ENCODE data around the gene APOE.
"Not testable (repeated sequence)": the region's sequence is repeated elsewhere in the genome, so short reads cannot be mapped to it uniquely, and the experiment has no call there.

The APOE gene

GRCh38 chr19:44886141-44886540, 19.5 kb upstream of the APOE start:
- DNase-seq = no peak

GRCh38 chr19:44887648-44888047, 17.9 kb upstream of the APOE start:
- DNase-seq = no peak

GRCh38 chr19:44888335-44888734, 17.3 kb upstream of the APOE start:
- DNase-seq = not testable (repeated sequence)

DNA sequence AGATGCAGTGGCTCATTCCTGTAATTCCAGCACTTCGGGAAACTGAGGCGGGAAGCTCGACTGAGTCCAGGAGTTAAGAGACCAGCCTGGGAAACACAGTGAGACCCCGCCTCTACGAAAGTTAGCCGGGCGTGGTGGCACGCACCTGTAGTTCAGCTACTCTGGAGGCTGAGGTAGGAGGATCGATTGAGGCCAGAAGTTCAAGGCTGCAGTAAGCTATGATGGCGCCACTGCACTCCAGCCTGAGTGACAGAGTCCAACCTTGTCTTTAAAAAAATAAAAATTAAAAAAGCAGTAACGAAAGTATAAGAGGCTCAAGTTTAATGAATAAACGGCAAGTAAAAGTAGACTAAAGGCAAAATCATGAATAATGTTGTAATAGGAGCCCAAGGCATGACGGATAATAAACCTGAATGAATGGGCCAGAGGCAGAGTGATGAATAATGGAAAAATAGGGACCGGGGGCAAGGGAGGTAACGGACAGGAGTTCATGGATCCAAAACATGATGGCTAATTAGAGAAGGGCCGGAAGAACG, 15.7 kb upstream of the APOE start:
- DNase-seq = no peak

- DNase-seq = peak in 3 of 4 experiments; percentile 96 to 100 (median 98)
Measured at GRCh38 chr19:44890366-44891015, 15.1 kb upstream of the APOE start.

GRCh38 chr19:44891016-44891882, 14.3 kb upstream of the APOE start, which contains the start of gene TOMM40:
TOMM40 (plus strand) TSS chr19:44891254; CDS start chr19:44891416, 162 bp downstream.
- peak in 3 of 4 experiments; percentile 100 for DNase-seq

GRCh38 chr19:44892932-44893331, 12.7 kb upstream of the APOE start:
- no peak for DNase-seq

- DNase-seq = peak in 3 of 4 experiments; percentile 24 to 57 (median 50)
Measured at GRCh38 chr19:44893332-44894051, 12.1 kb upstream of the APOE start.

GRCh38 chr19:44894052-44894400, 11.6 kb upstream of the APOE start:
- peak; percentile 39 to 76 (median 70) for DNase-seq

GRCh38 chr19:44894946-44895345, 10.7 kb upstream of the APOE start:
- DNase-seq = no peak

DNA sequence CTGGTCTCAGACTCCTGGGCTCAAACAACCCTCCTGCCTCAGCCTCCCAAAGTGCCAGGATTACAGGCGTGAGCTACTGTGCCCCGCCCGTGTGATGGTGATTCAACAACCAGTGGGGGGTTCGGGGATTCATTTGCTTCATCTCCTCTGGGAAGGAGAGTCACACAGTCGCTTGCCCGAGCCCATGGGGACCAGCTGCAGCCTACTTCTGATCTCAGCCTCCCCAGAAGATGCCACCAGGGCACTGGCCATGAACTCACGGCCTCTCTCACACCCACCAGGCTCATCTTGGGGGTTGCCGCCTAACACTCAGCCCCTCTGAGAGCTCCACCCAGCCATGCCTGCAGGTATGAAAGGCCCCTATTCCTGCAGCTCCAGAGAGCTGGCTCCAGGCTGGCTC, 7.8 kb upstream of the APOE start:
- no peak for DNase-seq

DNA sequence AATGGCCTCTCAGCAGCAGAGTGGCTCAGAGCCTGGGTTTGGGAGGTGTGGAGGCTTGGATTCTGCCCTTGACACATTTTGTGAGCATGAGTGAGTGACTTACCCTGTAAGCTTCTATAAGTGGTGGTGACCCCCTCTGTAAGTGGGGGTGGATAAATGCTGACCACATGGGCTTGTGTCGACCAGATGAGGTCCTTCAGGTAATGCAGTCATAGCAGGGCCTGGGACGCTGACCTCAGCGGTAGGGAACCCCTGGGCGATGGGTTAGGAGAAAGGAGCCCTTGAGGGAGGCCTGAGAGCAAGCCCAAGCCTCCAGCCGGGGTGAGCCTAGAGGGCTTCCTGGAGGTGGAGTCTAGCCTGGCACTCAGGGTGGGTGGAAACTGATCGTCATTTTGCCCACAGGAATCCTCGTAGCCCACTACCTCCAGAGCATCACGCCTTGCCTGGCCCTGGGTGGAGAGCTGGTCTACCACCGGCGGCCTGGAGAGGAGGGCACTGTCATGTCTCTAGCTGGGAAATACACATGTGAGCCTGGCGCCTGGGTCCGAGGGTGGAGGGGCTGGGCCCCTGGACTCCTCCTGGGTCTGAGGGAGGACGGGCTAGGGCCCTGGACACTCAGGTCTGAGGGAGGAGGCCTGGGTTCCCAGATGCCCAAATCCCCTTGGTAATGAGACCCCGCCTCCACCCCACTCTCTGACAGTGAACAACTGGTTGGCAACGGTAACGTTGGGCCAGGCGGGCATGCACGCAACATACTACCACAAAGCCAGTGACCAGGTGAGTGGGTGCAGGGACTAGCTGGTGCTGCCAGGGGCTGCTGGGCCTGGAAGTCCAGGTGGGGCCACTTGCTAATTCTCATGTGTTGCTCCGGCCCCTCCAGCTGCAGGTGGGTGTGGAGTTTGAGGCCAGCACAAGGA, 5.0 kb upstream of the APOE start:
- no peak for DNase-seq

- DNase-seq = no peak
Measured at GRCh38 chr19:44903216-44903601, 2.4 kb upstream of the APOE start.

GRCh38 chr19:44903602-44904425, 1.8 kb upstream of the APOE start:
- DNase-seq = peak; percentile 69 to 88 (median 82)

DNA sequence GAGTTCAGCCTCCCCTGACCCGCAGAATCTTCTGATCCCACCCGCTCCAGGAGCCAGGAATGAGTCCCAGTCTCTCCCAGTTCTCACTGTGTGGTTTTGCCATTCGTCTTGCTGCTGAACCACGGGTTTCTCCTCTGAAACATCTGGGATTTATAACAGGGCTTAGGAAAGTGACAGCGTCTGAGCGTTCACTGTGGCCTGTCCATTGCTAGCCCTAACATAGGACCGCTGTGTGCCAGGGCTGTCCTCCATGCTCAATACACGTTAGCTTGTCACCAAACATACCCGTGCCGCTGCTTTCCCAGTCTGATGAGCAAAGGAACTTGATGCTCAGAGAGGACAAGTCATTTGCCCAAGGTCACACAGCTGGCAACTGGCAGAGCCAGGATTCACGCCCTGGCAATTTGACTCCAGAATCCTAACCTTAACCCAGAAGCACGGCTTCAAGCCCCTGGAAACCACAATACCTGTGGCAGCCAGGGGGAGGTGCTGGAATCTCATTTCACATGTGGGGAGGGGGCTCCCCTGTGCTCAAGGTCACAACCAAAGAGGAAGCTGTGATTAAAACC, 1.1 kb upstream of the APOE start:
- DNase-seq = peak in 1 of 4 experiments; percentile 20

- no peak for DNase-seq
Measured at GRCh38 chr19:44907613-44908012, 2.0 kb downstream of the APOE start.

- no peak for DNase-seq
Measured at GRCh38 chr19:44908074-44908835, 2.7 kb downstream of the APOE start.

GRCh38 chr19:44908836-44909261, 3.3 kb downstream of the APOE start:
- peak in 1 of 4 experiments; percentile 4 for DNase-seq

- DNase-seq = no peak
Measured at GRCh38 chr19:44909775-44910174, 4.2 kb downstream of the APOE start.

- not testable (repeated sequence) for DNase-seq
Measured at GRCh38 chr19:44911896-44912295, 6.3 kb downstream of the APOE start.

Measured in suppressor macrophage (primary cell).